T-helper 1 cell (primary cell): ENCODE results near the gene ATF3.

Experiments
- DNase-seq, 5 donors: peaks; one replicate each; pipeline ENCODE4 v3.0.0-alpha.2; 2012 to 2020

The ATF3 gene

GRCh38 chr1:212587016-212587887 lies 21.3 kb upstream of the ATF3 start:
- DNase-seq: no peak

- DNase-seq: no peak
Observed at GRCh38 chr1:212587888-212588510, 20.6 kb upstream of the ATF3 start.

GRCh38 chr1:212589446-212589845 lies 19.1 kb upstream of the ATF3 start:
- DNase-seq: no peak

GRCh38 chr1:212591922-212592321 lies 16.6 kb upstream of the ATF3 start:
- DNase-seq: no peak

- no peak for DNase-seq
Observed at GRCh38 chr1:212593821-212594251, 14.7 kb upstream of the ATF3 start.

- DNase-seq: no peak
Observed at GRCh38 chr1:212594640-212595039, 13.9 kb upstream of the ATF3 start.

- no peak for DNase-seq
Observed at GRCh38 chr1:212595229-212595628, 13.3 kb upstream of the ATF3 start.

GRCh38 chr1:212595787-212596714 lies 12.5 kb upstream of the ATF3 start:
- peak in 2 of 5 donors; percentile 19 to 88 for DNase-seq

- no peak for DNase-seq
Observed at GRCh38 chr1:212596798-212597197, 11.8 kb upstream of the ATF3 start.

- DNase-seq: no peak
Observed at GRCh38 chr1:212597487-212597886, 11.1 kb upstream of the ATF3 start.

GRCh38 chr1:212600071-212600915 lies 8.3 kb upstream of the ATF3 start:
- DNase-seq: no peak

- no peak for DNase-seq
Observed at GRCh38 chr1:212600980-212601379, 7.6 kb upstream of the ATF3 start.

- DNase-seq: no peak
Observed at GRCh38 chr1:212601524-212601923, 7.0 kb upstream of the ATF3 start.

GRCh38 chr1:212605441-212606394 lies 2.8 kb upstream of the ATF3 start:
- no peak for DNase-seq

GRCh38 chr1:212606395-212607205 lies 2.0 kb upstream of the ATF3 start:
- peak; percentile 30 to 55 (median 43) for DNase-seq

GRCh38 chr1:212607206-212607912 lies 1.2 kb upstream of the ATF3 start:
- DNase-seq: peak in 1 of 5 donors; percentile 3

- no peak for DNase-seq
Observed at GRCh38 chr1:212607913-212608391, 609 bp upstream of the ATF3 start.

- peak in 4 of 5 donors; percentile 29 to 73 (median 30) for DNase-seq
Observed at GRCh38 chr1:212608959-212609700, 569 bp downstream of the ATF3 start.
